HG02884 (cell line): ENCODE measurements around the gene SH3RF3.

Experiments used
- ATAC-seq: cut with Tn5 transposase; IDR thresholded peaks from one replicate; pipeline ENCODE4 v1.9.1; 2021; ENCODE audit warnings: mild to moderate bottlenecking, moderate library complexity; ENCODE audit not compliant: unreplicated experiment

Gene SH3RF3

DNA sequence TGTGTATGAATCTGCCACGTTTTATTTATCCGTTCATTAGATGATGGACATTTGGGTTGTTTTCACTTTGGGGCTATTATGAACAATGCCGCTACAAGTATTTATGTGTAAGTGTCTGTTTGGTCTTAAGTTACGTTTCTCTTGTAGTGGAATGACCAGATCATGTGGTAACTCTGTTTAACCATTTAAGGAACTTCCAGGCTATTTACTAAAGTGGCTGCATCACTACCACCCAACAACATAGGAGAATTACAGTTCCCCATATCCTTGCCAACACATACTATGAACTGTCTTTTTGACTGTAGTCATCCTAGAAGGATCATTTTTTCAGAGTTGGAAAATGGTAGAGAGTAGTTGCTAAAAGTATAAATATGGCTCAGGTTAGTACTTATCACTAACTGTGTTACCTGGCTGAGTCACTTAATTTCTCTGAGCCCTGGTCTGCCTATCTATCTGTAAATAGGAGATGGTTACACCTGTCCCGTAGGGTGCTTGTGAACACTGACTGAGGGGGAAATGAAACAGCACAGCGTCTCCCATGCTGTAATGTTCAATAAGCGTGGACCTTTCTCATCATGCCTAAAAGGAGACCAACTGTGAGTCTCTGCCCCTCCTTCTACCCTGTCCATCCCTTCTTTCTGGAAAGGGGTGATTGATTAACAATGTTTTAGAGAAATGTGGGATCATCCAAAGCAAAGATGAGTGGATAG, 103.1 kb downstream of the SH3RF3 start:
- ATAC-seq: no peak

DNA sequence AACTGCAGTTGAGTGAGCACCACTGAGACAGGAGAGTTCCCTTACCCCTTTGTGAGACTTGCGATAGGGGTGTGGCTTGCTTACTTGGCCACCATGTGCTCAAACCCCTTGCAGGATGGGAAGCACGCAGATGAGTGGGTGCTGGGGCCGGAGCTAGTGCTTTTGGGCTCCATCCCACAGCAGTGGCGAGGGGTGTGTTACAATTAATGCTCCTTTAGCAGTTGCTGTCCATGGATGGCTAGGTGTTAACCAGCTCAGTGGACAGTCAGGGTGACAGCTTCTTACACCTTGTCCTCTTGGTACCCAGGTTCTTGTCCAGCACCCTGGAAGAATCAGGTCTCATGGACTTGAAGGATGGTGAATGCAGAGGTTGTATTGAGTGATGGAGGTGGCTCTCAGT, 103.9 kb downstream of the SH3RF3 start:
- ATAC-seq: no peak

DNA sequence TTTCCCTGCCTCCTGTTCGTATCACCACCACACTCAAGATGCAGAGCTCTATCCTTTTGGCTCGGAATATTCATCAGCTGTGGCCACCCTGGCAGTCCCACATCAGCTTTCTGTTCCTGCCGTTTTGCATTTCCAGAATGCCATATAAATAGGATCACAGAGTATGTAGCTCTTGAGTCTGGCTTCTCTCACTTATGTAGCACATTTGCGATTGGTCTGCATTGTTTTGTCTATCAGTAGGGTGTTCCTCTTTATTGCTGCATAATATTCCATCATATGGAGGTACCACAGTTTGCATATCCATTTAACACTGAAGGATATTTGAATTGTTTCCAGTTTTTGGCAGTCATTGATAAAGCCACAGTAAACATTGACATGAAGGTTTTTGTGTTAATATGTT, 104.6 kb downstream of the SH3RF3 start:
- ATAC-seq: no peak

GRCh38 chr2:109234355-109234754, 105.3 kb downstream of the SH3RF3 start:
- no peak for ATAC-seq

DNA sequence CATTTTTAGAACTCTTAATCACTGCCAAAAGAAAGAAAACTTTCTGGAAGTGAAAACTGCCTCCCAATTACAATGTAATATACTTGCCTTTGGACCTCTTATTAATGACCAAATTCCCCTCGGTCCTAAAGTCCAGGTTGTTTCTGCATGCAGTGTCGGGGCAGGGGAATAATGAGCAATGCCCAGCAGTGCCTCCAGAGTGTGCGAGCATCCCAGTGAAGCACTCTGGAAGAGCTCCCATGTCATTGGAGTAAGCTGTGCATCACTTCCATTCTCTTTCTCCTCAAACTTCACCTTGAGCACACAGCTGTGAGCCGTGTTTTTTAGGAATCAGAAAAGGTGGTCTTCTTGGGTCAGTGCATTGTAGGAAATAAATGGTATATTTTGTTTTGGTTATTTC, 107.1 kb downstream of the SH3RF3 start:
- no peak for ATAC-seq

GRCh38 chr2:109237792-109238191, 108.8 kb downstream of the SH3RF3 start:
- ATAC-seq: no peak

DNA sequence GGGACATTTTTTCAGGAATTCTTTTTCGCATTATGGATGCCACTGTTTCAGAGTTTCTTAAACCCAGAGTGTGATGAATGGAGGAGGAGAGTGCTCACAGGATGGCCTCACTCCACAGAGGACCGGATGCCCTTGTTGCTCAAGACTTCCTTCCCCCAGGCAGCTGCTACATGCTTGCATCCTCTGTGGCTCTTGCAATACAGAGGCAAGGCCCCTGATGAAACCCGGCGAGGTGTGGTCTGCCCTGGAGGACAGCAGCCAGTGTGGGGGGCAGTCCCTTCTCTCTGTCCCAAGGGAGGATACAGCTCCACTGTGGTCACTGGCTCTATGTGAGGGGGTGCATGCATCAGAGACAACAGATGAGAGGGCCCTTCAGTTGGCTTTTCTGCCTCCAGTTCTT, 109.6 kb downstream of the SH3RF3 start:
- peak; percentile 63 for ATAC-seq

GRCh38 chr2:109239720-109240119, 110.7 kb downstream of the SH3RF3 start:
- no peak for ATAC-seq

GRCh38 chr2:109242210-109242653, 113.2 kb downstream of the SH3RF3 start:
- ATAC-seq: no peak

DNA sequence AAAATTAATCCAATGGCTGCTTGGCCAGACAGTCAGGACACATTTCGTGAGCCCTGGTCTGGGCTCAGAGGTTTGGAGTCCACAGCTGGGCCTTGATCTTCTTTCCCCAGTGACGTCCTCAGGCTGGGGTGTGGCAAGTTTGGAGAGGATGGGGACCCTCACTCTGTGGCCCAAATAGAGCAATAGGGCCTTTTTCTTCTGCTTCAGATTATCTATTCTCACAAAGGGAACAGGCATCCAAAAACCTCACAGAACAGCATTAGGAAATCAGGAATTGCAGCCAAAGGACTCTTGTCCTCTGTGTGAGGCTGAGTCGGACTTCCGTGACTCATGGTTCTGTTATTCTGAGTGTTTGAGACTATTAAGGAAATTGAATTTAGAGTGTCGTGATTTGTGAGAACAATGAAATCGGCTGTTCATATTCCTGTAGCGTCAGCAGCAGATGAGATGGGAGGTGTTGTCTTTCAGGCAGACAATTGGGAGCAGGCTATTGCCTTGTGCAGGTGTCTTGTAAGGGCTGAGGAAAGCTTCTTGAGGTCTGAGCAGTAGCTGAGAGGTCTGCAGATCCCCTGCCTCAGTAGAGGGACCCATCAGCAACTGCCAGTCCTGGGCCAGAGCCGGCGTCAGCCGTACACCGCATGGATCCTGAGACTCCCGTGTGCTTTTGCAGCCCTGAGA, 113.8 kb downstream of the SH3RF3 start:
- ATAC-seq: no peak

DNA sequence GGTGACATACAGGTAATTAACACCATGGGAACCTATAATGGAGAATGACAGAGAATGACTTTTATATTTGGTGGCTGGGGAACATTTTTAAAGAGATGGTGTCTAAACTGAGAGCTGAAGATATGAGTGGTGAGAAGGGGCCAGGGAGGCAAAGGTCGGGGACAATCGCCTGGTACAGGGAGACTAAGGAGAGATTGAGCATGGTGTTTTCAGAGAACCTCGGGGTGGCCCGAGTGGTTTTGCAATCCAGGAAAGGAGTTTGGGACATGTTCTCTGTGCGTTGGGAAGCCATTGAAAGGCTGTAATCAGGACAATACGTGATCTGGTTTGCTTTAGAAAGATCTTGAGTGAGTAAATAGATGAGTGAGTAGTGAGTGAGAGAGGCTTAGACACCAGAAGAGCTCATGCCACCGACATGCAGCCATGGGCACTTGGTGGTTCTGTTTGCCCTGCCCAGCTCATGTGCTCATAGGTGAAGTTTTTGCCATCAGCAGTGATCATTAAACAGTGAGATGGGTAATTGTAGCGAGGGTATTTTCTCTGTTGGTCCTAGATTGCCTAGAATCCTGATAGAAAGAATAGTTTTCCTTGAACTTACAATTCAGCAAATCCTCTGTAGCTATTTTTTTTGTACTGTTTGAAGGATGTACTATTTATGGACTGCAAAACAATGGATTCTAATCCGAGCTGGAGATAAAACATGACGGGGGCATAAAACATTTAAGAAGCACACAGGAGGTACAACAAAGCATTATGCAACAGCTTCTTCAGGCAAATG, 114.7 kb downstream of the SH3RF3 start:
- no peak for ATAC-seq

GRCh38 chr2:109244304-109244582, 115.2 kb downstream of the SH3RF3 start:
- no peak for ATAC-seq

DNA sequence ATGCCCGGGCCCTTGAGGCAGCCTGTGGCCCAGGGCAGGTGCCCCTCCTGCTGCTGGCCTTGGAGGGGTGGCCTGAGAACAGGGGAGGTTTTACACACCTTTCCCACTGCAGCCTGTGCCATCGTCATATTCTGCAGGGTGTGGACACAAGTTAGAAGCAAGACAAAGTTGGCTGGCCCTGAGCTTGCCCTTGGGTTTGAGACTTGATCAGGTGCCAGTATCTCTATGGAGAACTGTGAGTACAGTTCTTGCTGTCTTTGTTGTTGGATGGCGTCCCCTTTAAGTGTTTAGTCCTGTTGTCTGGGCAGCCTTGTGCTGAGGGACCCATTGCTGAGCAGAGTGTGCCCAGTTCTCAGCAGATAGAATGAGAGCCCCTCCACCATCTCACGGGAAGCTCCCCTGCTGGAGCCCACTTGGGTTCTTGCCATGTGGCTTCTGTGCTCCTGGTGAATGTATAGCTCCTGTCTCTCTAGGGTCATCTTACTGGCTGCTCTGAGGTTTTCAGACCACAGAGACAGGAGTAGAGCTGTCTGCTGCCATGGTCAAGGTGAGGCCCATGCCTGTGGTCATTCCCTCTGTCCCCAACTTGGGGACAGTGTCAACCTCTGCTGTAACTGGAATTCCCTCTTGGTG, 115.9 kb downstream of the SH3RF3 start:
- ATAC-seq: no peak

- ATAC-seq: no peak
These were observed 117.2 kb downstream of the SH3RF3 start for GRCh38 chr2:109246176-109246575.

- no peak for ATAC-seq
These were observed 117.6 kb downstream of the SH3RF3 start for GRCh38 chr2:109246616-109247015.

DNA sequence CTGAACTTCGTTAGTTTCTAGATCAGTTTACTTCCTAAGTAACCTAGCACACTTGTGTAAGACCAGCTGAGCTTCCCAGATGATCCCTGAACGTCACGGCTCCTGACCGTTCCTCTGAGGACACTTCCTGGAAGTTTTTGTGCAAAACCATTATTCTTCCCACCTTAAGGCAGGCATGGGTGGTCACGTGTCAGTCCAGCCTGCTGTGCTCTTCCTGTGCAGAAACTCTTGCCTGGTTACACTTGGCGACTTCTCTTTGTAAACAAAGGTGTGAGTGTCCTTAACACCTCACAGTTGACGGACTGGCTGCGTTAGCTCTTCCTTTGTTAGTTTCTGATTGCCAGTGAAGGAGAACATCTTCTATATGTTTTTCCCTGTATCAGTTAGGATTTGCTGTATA, 118.3 kb downstream of the SH3RF3 start:
- ATAC-seq: no peak

GRCh38 chr2:109247812-109248211, 118.8 kb downstream of the SH3RF3 start:
- ATAC-seq: no peak

DNA sequence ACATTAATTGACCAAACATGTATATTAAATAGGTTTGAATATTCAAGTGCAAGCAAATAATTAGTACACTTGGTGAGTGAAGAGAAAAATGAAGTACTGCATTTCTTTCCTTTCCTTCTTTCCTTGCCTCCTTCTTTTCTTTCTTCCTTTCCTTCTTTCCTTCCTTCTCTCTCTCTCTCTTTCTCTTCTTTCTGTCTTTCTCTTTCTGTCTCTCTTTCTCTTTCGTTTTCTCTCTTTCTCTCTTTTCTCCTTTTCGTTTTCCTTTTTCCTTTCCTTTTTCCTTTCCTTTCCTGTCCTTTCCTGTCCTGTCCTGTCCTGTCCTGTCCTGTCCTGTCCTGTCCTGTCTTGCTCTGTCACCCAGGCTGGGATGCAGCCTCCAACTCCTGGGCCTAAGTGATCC, 119.6 kb downstream of the SH3RF3 start:
- ATAC-seq: no peak

DNA sequence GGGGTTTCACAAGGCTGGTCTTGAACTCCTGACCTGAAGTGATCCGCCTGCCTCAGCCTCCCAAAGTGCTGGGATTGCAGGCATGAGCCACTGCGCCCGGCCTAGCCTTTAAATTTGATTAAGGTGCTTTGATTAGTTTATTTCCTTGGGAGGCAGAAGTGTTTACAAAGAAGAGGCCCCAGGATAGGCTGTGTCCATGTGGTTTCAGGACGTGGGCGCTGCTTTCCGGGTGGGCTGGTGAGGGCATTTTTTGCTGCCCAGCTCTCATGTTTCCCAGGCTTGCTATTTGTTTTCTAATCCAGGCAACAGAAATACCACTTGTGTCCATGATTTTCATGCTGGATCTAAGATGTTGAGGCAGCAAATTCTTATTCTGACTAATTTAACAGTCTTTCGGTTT, 124.2 kb downstream of the SH3RF3 start:
- no peak for ATAC-seq

DNA sequence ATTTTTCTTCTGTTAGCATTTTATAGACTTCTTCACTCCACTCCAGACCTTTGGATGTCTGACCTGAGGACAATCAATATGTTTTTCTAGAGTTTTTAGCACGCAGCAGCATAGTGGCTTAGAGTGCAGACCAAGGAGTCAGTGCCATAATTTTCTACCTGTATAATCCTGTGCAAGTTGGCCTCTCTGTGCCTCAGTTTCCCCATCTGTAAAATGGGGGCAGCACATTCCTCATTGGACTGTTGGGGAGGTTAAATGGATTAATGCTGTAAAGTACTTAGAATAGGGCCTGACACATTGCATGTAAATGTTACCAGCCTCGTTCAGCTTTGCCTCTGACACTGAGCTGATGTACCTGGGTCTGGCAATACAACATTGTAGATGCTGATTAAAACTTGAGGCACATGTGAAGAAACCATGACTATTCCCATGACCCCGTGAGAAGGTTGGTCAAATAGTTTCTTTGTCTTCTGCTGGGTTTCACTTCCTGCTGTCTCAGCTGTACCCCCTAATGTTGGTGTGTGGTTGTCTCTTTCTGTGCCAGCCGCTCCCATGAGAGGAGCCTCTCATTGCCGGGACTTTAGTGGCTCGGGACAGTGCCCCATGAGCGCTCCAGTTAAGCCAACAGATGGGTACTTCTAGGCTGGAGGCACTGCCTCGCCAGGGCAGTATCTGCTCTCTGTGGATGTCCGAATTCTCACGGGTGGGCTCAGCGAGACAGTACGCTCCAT, 125.3 kb downstream of the SH3RF3 start:
- ATAC-seq: no peak

DNA sequence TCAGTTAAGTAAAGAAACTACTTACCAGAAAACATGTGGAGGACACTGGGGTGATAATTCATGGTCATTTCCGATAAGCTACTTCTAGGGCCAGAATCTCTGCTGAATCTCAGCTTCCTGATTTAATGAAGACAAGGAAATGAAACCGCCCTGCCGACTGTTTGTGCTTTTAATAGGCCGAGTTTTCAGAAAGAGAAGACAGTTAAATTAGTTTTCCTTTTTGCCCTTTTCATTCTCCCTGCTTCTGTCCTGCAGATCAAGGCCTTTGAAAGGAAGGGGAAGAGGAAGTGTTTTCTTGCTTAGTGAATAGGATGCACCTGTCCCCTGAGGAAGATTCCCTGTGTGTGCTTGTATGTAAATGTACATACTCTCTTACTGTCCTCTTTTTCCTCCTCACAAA, 126.6 kb downstream of the SH3RF3 start:
- no peak for ATAC-seq
